Measurements from ENCODE around the gene DZIP1L.

The DZIP1L gene

DNA sequence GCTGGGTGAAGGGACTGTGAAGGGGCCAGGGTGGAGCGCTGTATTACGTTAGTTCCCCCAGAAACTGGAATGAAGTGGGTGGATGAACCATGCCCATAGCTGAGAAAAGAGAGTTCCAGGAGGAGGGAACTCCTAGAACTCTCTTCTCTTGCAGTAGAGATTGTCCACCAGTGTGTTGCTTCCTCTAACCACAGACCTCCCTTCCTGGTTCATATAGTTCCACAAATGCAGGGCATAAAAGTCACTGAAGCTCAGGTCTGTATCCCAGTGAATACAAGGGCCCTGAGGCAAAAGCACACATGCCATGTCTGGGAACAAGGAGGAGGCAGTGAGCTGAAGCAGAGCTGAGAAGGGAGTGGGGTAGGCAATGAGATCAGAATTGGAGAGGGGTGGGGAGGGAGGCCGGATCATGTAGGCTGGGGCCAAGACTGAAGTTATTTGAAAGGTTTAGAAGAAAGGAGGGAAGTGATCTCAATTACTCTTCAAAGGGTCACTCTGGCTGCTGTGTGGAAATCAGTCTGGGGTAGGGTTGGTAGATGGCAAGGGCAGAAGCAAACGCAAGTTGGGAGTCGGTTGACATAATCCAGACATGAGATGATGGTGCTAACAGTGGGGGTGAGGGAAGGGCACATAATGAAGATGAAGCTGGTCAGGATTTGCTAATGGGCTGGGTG is 10.3 kb upstream of the DZIP1L start:
- TF ChIP-seq POLR2AphosphoS5 (IDR thresholded peaks at IDR 0.05; ENCODE audit: low read depth, low read length) (no peak), SIN3A (IDR thresholded peaks at IDR 0.05; ENCODE audit: borderline replicate concordance, insufficient read depth, low read length) (no peak), TAF1 (IDR thresholded peaks at IDR 0.05; ENCODE audit: borderline replicate concordance, insufficient read depth, low read length) (no peak), FOXP2 (optimal IDR thresholded peaks at IDR 0.05; ENCODE audit: borderline replicate concordance, extremely low read depth, extremely low read length, insufficient read depth) (no peak)
- TF ChIP-seq, protein P1, sequence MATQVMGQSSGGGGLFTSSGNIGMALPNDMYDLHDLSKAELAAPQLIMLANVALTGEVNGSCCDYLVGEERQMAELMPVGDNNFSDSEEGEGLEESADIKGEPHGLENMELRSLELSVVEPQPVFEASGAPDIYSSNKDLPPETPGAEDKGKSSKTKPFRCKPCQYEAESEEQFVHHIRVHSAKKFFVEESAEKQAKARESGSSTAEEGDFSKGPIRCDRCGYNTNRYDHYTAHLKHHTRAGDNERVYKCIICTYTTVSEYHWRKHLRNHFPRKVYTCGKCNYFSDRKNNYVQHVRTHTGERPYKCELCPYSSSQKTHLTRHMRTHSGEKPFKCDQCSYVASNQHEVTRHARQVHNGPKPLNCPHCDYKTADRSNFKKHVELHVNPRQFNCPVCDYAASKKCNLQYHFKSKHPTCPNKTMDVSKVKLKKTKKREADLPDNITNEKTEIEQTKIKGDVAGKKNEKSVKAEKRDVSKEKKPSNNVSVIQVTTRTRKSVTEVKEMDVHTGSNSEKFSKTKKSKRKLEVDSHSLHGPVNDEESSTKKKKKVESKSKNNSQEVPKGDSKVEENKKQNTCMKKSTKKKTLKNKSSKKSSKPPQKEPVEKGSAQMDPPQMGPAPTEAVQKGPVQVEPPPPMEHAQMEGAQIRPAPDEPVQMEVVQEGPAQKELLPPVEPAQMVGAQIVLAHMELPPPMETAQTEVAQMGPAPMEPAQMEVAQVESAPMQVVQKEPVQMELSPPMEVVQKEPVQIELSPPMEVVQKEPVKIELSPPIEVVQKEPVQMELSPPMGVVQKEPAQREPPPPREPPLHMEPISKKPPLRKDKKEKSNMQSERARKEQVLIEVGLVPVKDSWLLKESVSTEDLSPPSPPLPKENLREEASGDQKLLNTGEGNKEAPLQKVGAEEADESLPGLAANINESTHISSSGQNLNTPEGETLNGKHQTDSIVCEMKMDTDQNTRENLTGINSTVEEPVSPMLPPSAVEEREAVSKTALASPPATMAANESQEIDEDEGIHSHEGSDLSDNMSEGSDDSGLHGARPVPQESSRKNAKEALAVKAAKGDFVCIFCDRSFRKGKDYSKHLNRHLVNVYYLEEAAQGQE (IDR thresholded peaks at IDR 0.05; ENCODE audit: insufficient read depth in 1 of 2, low read depth in 2 of 2, low read length in 2 of 2): no peak

DNA sequence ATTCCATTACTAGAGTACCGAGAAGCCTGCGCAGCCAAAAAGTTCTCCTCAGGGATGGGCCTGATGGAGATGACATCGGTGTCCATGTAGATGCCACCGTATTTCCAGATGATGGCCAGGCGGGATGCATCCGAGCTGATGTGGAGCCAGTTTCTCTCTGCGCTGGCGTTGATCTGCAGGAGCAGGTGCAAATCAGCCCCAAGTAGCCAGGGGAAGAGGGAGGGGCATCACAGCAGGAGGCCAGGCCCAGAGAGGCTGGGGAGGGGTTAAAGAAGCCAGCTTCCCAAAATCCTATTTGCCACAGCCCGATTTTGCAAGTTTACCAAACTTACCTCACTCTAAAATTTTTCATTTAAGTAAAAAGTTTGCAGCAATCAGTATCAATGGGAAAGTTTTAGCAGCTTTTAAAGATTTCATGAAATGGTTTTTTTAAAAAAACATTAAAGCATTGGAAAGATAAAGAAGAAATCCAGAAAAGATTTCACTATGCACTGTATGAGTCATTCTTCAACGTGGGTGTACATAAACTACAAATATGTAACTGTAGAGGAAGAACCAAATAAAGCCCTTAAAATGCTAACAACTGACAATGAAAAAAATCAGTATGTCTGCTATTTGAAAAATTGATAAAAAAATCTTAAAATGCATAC is 9.4 kb upstream of the DZIP1L start:
- no peak for TF ChIP-seq FOXP2 (optimal IDR thresholded peaks at IDR 0.05; ENCODE audit: borderline replicate concordance, extremely low read depth, extremely low read length, insufficient read depth)
- TF ChIP-seq TAF1 (IDR thresholded peaks at IDR 0.05; ENCODE audit: borderline replicate concordance, insufficient read depth, low read length): no peak
- TF ChIP-seq SIN3A (IDR thresholded peaks at IDR 0.05; ENCODE audit: borderline replicate concordance, insufficient read depth, low read length): no peak
- TF ChIP-seq, protein P1 (IDR thresholded peaks at IDR 0.05; ENCODE audit: insufficient read depth in 1 of 2, low read depth in 2 of 2, low read length in 2 of 2): no peak
- TF ChIP-seq POLR2AphosphoS5 (IDR thresholded peaks at IDR 0.05; ENCODE audit: low read depth, low read length): no peak

DNA sequence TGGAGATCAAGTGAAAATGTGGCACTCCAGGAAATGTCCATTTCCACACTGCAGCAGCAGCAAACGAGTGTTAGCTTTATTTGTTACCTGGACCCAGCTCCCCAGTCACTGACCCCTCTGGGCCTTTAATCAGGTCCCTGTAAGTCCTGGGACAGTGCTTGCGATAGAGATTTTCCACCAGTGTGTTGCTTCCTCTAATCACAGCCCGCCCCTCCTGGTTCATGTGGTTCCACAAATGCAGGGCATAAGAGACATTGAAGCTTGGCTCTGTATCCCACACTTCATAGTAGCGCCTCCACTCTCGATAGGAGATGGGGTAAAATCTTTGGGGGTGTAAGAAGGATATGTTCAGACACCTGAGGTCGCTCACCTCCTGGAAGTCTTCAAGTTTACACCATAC is 8.8 kb upstream of the DZIP1L start:
- TF ChIP-seq TAF1 (IDR thresholded peaks at IDR 0.05; ENCODE audit: borderline replicate concordance, insufficient read depth, low read length): no peak
- TF ChIP-seq POLR2AphosphoS5 (IDR thresholded peaks at IDR 0.05; ENCODE audit: low read depth, low read length): no peak

DNA sequence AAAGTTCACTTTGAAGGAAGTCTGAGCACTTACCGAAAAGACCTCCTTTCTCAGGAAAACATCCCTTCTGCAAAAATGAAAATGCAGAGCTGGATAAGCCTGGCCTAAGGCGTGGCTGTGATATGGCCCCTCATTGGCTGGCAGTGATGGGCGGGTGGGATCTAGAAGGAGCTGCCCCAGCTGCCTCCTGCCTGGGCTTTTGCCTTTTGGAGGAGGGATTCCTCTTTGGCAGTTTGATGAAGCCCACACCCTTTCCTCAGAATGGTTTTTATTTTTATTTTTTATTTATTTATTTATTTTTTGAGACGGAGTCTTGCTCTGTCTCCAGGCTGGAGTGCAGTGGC is 4.0 kb upstream of the DZIP1L start:
- TF ChIP-seq, protein P1 (IDR thresholded peaks at IDR 0.05; ENCODE audit: insufficient read depth in 1 of 2, low read depth in 2 of 2, low read length in 2 of 2): no peak

DNA sequence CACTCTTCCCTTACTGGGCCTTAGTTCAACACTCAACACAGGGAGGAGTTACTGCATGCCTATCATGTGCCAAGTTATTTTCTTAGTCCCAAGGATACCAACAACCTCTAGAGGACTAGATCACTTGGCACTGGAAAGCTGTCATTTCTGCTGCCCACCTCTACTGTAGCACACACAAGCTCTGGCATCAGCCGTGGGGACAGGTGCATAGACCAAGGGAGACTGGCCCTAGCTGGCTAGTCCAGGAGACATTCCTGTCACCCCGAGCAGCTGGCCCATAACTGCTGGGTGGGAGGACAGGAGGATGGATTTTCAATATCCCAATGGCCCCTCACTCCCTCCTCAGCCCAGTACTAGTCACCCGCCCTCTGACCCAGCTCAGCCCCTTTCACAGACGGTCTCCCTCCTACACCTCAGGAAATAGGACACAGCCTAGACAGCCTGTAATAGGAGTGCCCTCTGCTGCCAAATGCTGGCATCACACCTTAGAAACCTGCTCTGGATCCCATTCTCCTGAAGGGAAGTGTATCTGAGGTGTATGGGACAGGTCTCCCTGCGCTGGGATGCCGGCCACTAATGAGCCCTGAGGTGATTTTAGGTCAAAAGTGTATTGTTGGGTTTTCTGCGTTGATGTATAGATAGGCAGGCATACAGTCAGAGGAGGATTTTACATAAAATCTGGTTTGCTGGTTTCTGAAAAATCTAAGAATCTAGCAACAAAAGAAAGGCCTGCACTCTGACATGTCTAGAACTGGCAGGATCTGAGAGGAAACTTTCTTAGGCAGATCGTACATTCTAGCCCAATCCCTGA is 3.4 kb upstream of the DZIP1L start:
- TF ChIP-seq, protein P1 (IDR thresholded peaks at IDR 0.05; ENCODE audit: insufficient read depth in 1 of 2, low read depth in 2 of 2, low read length in 2 of 2): no peak
- no peak for TF ChIP-seq FOXP2 (optimal IDR thresholded peaks at IDR 0.05; ENCODE audit: borderline replicate concordance, extremely low read depth, extremely low read length, insufficient read depth)
- TF ChIP-seq TAF1 (IDR thresholded peaks at IDR 0.05; ENCODE audit: borderline replicate concordance, insufficient read depth, low read length): no peak
- no peak for TF ChIP-seq POLR2AphosphoS5 (IDR thresholded peaks at IDR 0.05; ENCODE audit: low read depth, low read length)
- no peak for TF ChIP-seq SIN3A (IDR thresholded peaks at IDR 0.05; ENCODE audit: borderline replicate concordance, insufficient read depth, low read length)
